Osteocyte (in vitro differentiated cells): ENCODE results near the gene SMIM13. TPM values are rescaled to one million over a fixed set of nuclear protein-coding genes. Genes with fewer than 3 reads are reported as not detected.

Experiments
- DNase-seq: peaks from one replicate; pipeline ENCODE4 v3.0.0; 2021; ENCODE audit warnings: mixed read lengths; ENCODE audit not compliant: unreplicated experiment; ENCODE audit errors: extremely low spot score
- H3K27ac Mint-ChIP-seq: one replicate; pipeline ENCODE4 v1.8.0; 2021; ENCODE audit warnings: mild to moderate bottlenecking, mixed read lengths; ENCODE audit not compliant: unreplicated experiment
- H3K27me3 Mint-ChIP-seq: one replicate; pipeline ENCODE4 v1.8.0; 2021; ENCODE audit warnings: mixed read lengths; ENCODE audit not compliant: unreplicated experiment
- H3K36me3 Mint-ChIP-seq: one replicate; pipeline ENCODE4 v1.8.0; 2021; ENCODE audit warnings: mixed read lengths; ENCODE audit not compliant: unreplicated experiment
- H3K4me1 Mint-ChIP-seq: one replicate; pipeline ENCODE4 v1.8.0; 2021; ENCODE audit warnings: mixed read lengths; ENCODE audit not compliant: unreplicated experiment
- H3K4me3 Mint-ChIP-seq: one replicate; pipeline ENCODE4 v1.8.0; 2021; ENCODE audit warnings: mild to moderate bottlenecking, moderate library complexity, mixed read lengths; ENCODE audit not compliant: unreplicated experiment
- H3K9me3 Mint-ChIP-seq: one replicate; pipeline ENCODE4 v1.8.0; 2021; ENCODE audit warnings: mixed read lengths; ENCODE audit not compliant: unreplicated experiment
- CTCF ChIP-seq: fragments of 200-600 bp; sonication (generic); IDR thresholded peaks from 2 replicates; pipeline ENCODE4 v1.5.0; 2021; ENCODE audit warnings: antibody characterized with exemption, mild to moderate bottlenecking, moderate library complexity
- total RNA-seq: library from RNA; stranded (reverse); gene quantifications from 2 replicates; pipeline ENCODE4 v1.2.1, GENCODE V29; 2021

The SMIM13 gene
- total RNA-seq, 1 donor from 2014 or later: 19.6 TPM

- H3K27me3 Mint-ChIP-seq: no peaks in the 10 kb centered on the region
- H3K36me3 Mint-ChIP-seq: no peaks in the 10 kb centered on the region
- H3K9me3 Mint-ChIP-seq: no peaks in the 10 kb centered on the region
- no peak overlapping the region for H3K4me3 Mint-ChIP-seq
- DNase-seq: no peak
- H3K27ac Mint-ChIP-seq: no peak overlapping the region
- peaks cover 16% of the 10 kb centered on the region for H3K4me1 Mint-ChIP-seq
- TF ChIP-seq CTCF: no peak
Measured at GRCh38 chr6:11162262-11162661, 68.6 kb downstream of the SMIM13 start.

GRCh38 chr6:11163932-11164331 is 70.3 kb downstream of the SMIM13 start:
- no peaks in the 10 kb centered on the region for H3K9me3 Mint-ChIP-seq
- no peak overlapping the region for H3K27ac Mint-ChIP-seq

GRCh38 chr6:11164717-11165646 is 71.3 kb downstream of the SMIM13 start:
- TF ChIP-seq CTCF: no peak
- DNase-seq: no peak
- H3K4me1 Mint-ChIP-seq: peaks cover 16% of the 10 kb centered on the region
- no peaks in the 10 kb centered on the region for H3K9me3 Mint-ChIP-seq
- no peak overlapping the region for H3K27ac Mint-ChIP-seq
- H3K4me3 Mint-ChIP-seq: no peak overlapping the region
- H3K27me3 Mint-ChIP-seq: no peaks in the 10 kb centered on the region
- H3K36me3 Mint-ChIP-seq: no peaks in the 10 kb centered on the region

More at GRCh38 chr6:11163932-11164331, 70.3 kb downstream of the SMIM13 start:
- H3K4me1 Mint-ChIP-seq: peaks cover 16% of the 10 kb centered on the region
- H3K4me3 Mint-ChIP-seq: no peak overlapping the region
- no peaks in the 10 kb centered on the region for H3K36me3 Mint-ChIP-seq
- no peak for TF ChIP-seq CTCF
- no peaks in the 10 kb centered on the region for H3K27me3 Mint-ChIP-seq
- DNase-seq: no peak

- no peak for DNase-seq
- Mint-ChIP-seq H3K27me3 (no peaks in the 10 kb centered on the region), H3K36me3 (no peaks in the 10 kb centered on the region), H3K4me3 (no peak overlapping the region), H3K4me1 (peaks cover under 1% of the 10 kb centered on the region), H3K9me3 (no peaks in the 10 kb centered on the region), H3K27ac (no peak overlapping the region)
- no peak for TF ChIP-seq CTCF
Measured at GRCh38 chr6:11166948-11167347, 73.3 kb downstream of the SMIM13 start.

GRCh38 chr6:11168091-11168635 is 74.5 kb downstream of the SMIM13 start:
- peaks cover 9% of the 10 kb centered on the region for H3K4me1 Mint-ChIP-seq
- no peak overlapping the region for H3K4me3 Mint-ChIP-seq
- TF ChIP-seq CTCF: no peak
- H3K27ac Mint-ChIP-seq: no peak overlapping the region
- H3K9me3 Mint-ChIP-seq: no peaks in the 10 kb centered on the region
- no peaks in the 10 kb centered on the region for H3K27me3 Mint-ChIP-seq
- H3K36me3 Mint-ChIP-seq: no peaks in the 10 kb centered on the region
- no peak for DNase-seq
